OCI-LY7 (cell line): ENCODE data around the gene INPP5A.

Experiments
- EZH2phosphoT487 ChIP-seq: fragments of 200-600 bp; sonication (generic); IDR thresholded peaks from 2 replicates; pipeline ENCODE4 v1.6.1; 2018; ENCODE audit warnings: low read depth, borderline replicate concordance, mild to moderate bottlenecking, mixed run types, antibody characterized with exemption, low read length, moderate library complexity, mixed read lengths
- TF ChIP-seq, protein P1 (sequence below): fragments of 200-600 bp; sonication (generic); conservative IDR thresholded peaks from 2 replicates; pipeline ENCODE4 v1.5.1; 2014; ENCODE audit warnings: mild to moderate bottlenecking, antibody characterized with exemption, low read length, moderate library complexity, mixed read lengths

DNA sequence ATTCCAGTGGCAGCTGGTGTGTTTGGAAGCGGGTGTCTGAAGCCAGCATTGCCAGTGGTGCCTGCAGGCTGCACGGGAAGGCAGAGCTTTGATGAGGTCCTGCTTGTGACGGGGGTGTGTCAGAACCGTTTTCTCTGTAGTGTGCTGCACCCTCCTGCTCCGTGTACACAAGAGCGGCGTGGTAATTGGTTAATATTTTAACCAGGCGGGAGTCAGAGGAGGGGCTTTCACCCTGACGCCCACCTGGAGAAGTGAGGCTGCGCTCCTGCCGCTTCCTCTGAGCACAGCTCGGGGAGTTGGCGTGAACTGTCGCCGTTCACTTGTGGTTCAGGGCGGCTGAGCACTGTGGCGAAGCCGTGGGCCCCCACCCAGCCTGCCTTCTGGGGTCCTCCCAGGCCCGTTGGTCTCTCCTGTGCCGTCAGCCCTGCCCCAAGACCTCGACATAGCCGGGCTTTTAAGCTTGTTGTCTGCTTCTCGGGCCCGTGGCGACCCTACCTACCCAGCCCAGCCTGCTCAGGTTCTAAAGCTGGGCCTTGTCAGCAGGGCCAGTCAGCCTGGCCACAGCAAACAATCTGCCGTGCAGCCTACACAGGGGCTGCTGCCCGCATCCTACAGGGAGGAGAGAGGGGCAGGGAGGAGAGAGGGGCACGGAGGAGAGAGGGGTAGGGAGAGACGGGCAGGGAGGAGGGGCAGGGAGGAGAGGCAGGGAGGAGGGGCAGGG is 236.8 kb downstream of the INPP5A start:
- TF ChIP-seq, protein P1, sequence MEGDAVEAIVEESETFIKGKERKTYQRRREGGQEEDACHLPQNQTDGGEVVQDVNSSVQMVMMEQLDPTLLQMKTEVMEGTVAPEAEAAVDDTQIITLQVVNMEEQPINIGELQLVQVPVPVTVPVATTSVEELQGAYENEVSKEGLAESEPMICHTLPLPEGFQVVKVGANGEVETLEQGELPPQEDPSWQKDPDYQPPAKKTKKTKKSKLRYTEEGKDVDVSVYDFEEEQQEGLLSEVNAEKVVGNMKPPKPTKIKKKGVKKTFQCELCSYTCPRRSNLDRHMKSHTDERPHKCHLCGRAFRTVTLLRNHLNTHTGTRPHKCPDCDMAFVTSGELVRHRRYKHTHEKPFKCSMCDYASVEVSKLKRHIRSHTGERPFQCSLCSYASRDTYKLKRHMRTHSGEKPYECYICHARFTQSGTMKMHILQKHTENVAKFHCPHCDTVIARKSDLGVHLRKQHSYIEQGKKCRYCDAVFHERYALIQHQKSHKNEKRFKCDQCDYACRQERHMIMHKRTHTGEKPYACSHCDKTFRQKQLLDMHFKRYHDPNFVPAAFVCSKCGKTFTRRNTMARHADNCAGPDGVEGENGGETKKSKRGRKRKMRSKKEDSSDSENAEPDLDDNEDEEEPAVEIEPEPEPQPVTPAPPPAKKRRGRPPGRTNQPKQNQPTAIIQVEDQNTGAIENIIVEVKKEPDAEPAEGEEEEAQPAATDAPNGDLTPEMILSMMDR, result no peak
- no peak for TF ChIP-seq EZH2phosphoT487
